ENCODE results near the gene ATPAF2. TPM values are rescaled to one million over a fixed set of nuclear protein-coding genes. Genes with fewer than 3 reads are reported as not detected.

Gene ATPAF2
- total RNA-seq, 1 experiment from 2014 or later = 46.1 TPM

- CTCF ChIA-PET = interaction anchor here (1.3 kb wide), 1 partner anchor 15 kb away, joined by 4 read pairs; no protein-coding TSS in a partner anchor
- no peaks in the 10 kb centered on the region for H3K9me2 ChIP-seq (ENCODE audit: insufficient read depth)
- H3K4me1 ChIP-seq (ENCODE audit: control insufficient read depth in 1 of 2, insufficient read depth in 2 of 2, low read length in 2 of 2) = peaks cover 0 to 6% of the 10 kb centered on the region in 2 experiments; a peak in 1 of 4 replicates
- BruUV-seq (replicated peaks) = no TSS peak
- H3K27me3 ChIP-seq (ENCODE audit: insufficient read depth, low read length) = no peaks in the 10 kb centered on the region
- H3K36me3 ChIP-seq (ENCODE audit: control insufficient read depth in 1 of 2, insufficient read depth in 2 of 2, low read length in 2 of 2) = no peaks in the 10 kb centered on the region
- intact Hi-C loops (cut with micrococcal nuclease) = no loop called here
- RAD21 ChIA-PET (ENCODE audit: low non-redundant PET in 1 of 2, low total read pairs in 2 of 2, uncharacterized antibody in 2 of 2, unreplicated experiment in 2 of 2) = no interaction called here
- no peak overlapping the region for H3K9ac ChIP-seq (ENCODE audit: low read length)
- POLR2A ChIA-PET = no interaction called here
- H3K9me3 ChIP-seq (ENCODE audit: control insufficient read depth in 1 of 2, insufficient read depth in 1 of 2, low read depth in 1 of 2, low read length in 2 of 2) = no peaks in the 10 kb centered on the region
- no peaks in the 10 kb centered on the region for H3K79me2 ChIP-seq (ENCODE audit: insufficient read depth, low read length)
- no peaks in the 10 kb centered on the region for H4K20me1 ChIP-seq (ENCODE audit: insufficient read depth)
- H2AFZ ChIP-seq (ENCODE audit: low read depth, low read length, poor library complexity, severe bottlenecking) = no peak overlapping the region
- ATAC-seq (no peak), DNase-seq (ENCODE audit: low read depth, low spot score) (no peak)
- no peak overlapping the region for H3K27ac ChIP-seq (ENCODE audit: low read depth, low read length)
- H3K4me3 ChIP-seq (replicated peaks in 1 of 2; ENCODE audit: low read depth in 1 of 2, low read length in 2 of 2) = no peak overlapping the region
- no peak for TF ChIP-seq REST (IDR thresholded peaks at IDR 0.05; ENCODE audit: low read depth)
- TF ChIP-seq, protein P1, sequence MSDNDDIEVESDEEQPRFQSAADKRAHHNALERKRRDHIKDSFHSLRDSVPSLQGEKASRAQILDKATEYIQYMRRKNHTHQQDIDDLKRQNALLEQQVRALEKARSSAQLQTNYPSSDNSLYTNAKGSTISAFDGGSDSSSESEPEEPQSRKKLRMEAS (IDR thresholded peaks at IDR 0.05) = no peak
- no peak for TF ChIP-seq CTCF (IDR thresholded peaks at IDR 0.05 in 2 of 3, conservative IDR thresholded peaks at IDR 0.05 in 1 of 3; ENCODE audit: borderline replicate concordance in 1 of 3, insufficient read depth in 1 of 3, low read depth in 2 of 3, low read length in 2 of 3)
- TF ChIP-seq JUND (IDR thresholded peaks at IDR 0.05) = no peak
- no peak for TF ChIP-seq EZH2 (IDR thresholded peaks at IDR 0.05)
- TF ChIP-seq TCF7L2 (IDR thresholded peaks at IDR 0.05; ENCODE audit: borderline replicate concordance, extremely low read depth, insufficient read depth, insufficient read length) = no peak
- TF ChIP-seq YY1 (IDR thresholded peaks at IDR 0.05; ENCODE audit: extremely low read depth, insufficient replicate concordance, low read depth, low read length) = no peak
- TF ChIP-seq CBX3 (IDR thresholded peaks at IDR 0.05; ENCODE audit: low read depth) = no peak
- TF ChIP-seq EGR1 (IDR thresholded peaks at IDR 0.05; ENCODE audit: low read depth) = no peak
- TF ChIP-seq, protein P2, sequence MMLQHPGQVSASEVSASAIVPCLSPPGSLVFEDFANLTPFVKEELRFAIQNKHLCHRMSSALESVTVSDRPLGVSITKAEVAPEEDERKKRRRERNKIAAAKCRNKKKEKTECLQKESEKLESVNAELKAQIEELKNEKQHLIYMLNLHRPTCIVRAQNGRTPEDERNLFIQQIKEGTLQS (IDR thresholded peaks at IDR 0.05) = no peak
- H3K4me2 ChIP-seq (ENCODE audit: low read length) = no peak overlapping the region
Observed at GRCh38 chr17:17978481-17979424, 60.2 kb downstream of the ATPAF2 start.
